Endothelial cell of umbilical vein (primary cell): ENCODE results near the gene PRSS33. TPM values are rescaled to one million over a fixed set of nuclear protein-coding genes. Genes with fewer than 3 reads are reported as not detected.

Source experiments
- BruUV-seq: library from RNA; stranded (reverse); fragments of 400-500 nt; replicated peaks from 2 replicates; lab custom pipeline; 2021; lab: Mats Ljungman, UMichigan
- CTCF ChIA-PET: fragments of 300-600, 350-600 bp; sonication (Branson Sonifier 250); formaldehyde crosslinking; loops from one replicate; lab custom pipeline; 2021; ENCODE audit warnings: antibody characterized with exemption, inconsistent platforms; lab: Charles Lee
- POLR2A ChIA-PET: fragments of 300-600, 350-600 bp; sonication (Branson Sonifier 250); formaldehyde crosslinking; loops from one replicate; lab custom pipeline; 2021; ENCODE audit warnings: antibody characterized with exemption, inconsistent platforms; lab: Charles Lee
- DNase-seq: peaks from one replicate; pipeline ENCODE4 v3.0.0-alpha.2; 2011; ENCODE audit warnings: low read depth, low spot score
- FAIRE-seq: peaks from 2 replicates; lab custom pipeline; 2011; peaks lifted over from hg19 to GRCh38; lab: Jason Lieb, UNC
- H2AFZ ChIP-seq: 2 replicates; pipeline ENCODE4 v1.6.0; 2012; ENCODE audit warnings: low read depth, low read length, control low read depth, inconsistent platforms
- H3K27ac ChIP-seq: 2 replicates; pipeline ENCODE4 v1.5.1; 2011; ENCODE audit warnings: low read depth, mild to moderate bottlenecking, control low read depth, low read length, moderate library complexity; ENCODE audit not compliant: insufficient read depth
- H3K27me3 ChIP-seq, 2 experiments: 2 replicates each; pipeline versions ENCODE4 v1.6.0 to v1.6.1; 2011; ENCODE audit warnings: low read length in 2 of 2, mixed read lengths in 1 of 2; ENCODE audit not compliant: control insufficient read depth in 2 of 2, insufficient read depth in 2 of 2
- H3K36me3 ChIP-seq, 2 experiments: 2 replicates in 1 of 2; 3 replicates in 1 of 2; pipeline ENCODE4 v1.5.1; 2011; ENCODE audit warnings: low read length in 2 of 2, mild to moderate bottlenecking in 1 of 2, moderate library complexity in 1 of 2; ENCODE audit not compliant: control insufficient read depth in 2 of 2, insufficient read depth in 2 of 2; ENCODE audit errors: extremely low read depth in 1 of 2
- H3K4me1 ChIP-seq: 3 replicates; pipeline ENCODE4 v1.5.1; 2011; ENCODE audit warnings: mild to moderate bottlenecking, low read length; ENCODE audit not compliant: control insufficient read depth, insufficient read depth; ENCODE audit errors: extremely low read depth
- H3K4me2 ChIP-seq: 2 replicates; pipeline ENCODE4 v1.6.1; 2011; ENCODE audit warnings: low read length, control low read depth, mixed read lengths; ENCODE audit not compliant: insufficient read depth
- H3K4me3 ChIP-seq, 3 experiments: fragments of 200-600 bp in 1 of 3; sonication (generic), shearing (Covaris generic) in 1 of 3; replicated peaks in 1 of 3; 2 replicates each; pipeline ENCODE4 v1.5.1; 2011 to 2016; ENCODE audit warnings: control low read depth in 3 of 3, low read length in 3 of 3, mild to moderate bottlenecking in 2 of 3, inconsistent platforms in 1 of 3, low read depth in 1 of 3, moderate library complexity in 1 of 3; ENCODE audit not compliant: insufficient read depth in 1 of 3
- H3K79me2 ChIP-seq: 2 replicates; pipeline ENCODE4 v1.6.0; 2012; ENCODE audit warnings: low read length, inconsistent platforms; ENCODE audit not compliant: control insufficient read depth, insufficient read depth
- H3K9ac ChIP-seq: replicated peaks from 2 replicates; pipeline ENCODE3; 2011; ENCODE audit warnings: low read length, control low read depth; ENCODE audit not compliant: insufficient read depth; ENCODE audit errors: extremely low read depth
- H3K9me1 ChIP-seq: replicated peaks from 3 replicates; pipeline ENCODE4 v1.6.0; 2011; ENCODE audit warnings: mild to moderate bottlenecking, low read length; ENCODE audit not compliant: control insufficient read depth, insufficient read depth; ENCODE audit errors: extremely low read depth
- H3K9me3 ChIP-seq: replicated peaks from 2 replicates; pipeline ENCODE4 v1.5.1; 2012; ENCODE audit warnings: low read length, inconsistent platforms; ENCODE audit not compliant: control insufficient read depth, insufficient read depth
- H4K20me1 ChIP-seq: replicated peaks from 2 replicates; pipeline ENCODE3; 2011; ENCODE audit warnings: mild to moderate bottlenecking, low read length; ENCODE audit not compliant: control insufficient read depth, insufficient read depth; ENCODE audit errors: extremely low read depth
- CTCF ChIP-seq, 2 donors: IDR thresholded peaks; 1 replicate in 1 of 2; 2 replicates in 1 of 2; pipeline ENCODE4 v1.5.1; 2011; ENCODE audit warnings: low read length in 2 of 2, mild to moderate bottlenecking in 2 of 2, moderate library complexity in 2 of 2, control low read depth in 1 of 2, inconsistent platforms in 1 of 2, low read depth in 1 of 2; ENCODE audit not compliant: insufficient read depth in 1 of 2; ENCODE audit errors: extremely low read depth in 1 of 2
- EZH2 ChIP-seq: IDR thresholded peaks from 2 replicates; pipeline ENCODE4 v1.6.1; 2012; ENCODE audit warnings: borderline replicate concordance, low read depth, mild to moderate bottlenecking, moderate library complexity, low read length, inconsistent platforms; ENCODE audit not compliant: severe bottlenecking
- FOS ChIP-seq: IDR thresholded peaks from 2 replicates; pipeline ENCODE4 v1.6.1; 2011; ENCODE audit warnings: mild to moderate bottlenecking, low read length, moderate library complexity, borderline replicate concordance; ENCODE audit not compliant: insufficient read depth
- GATA2 ChIP-seq: IDR thresholded peaks from 2 replicates; pipeline ENCODE4 v1.7.0; 2011; ENCODE audit warnings: low read depth, mild to moderate bottlenecking, moderate library complexity, mixed read lengths, low read length; ENCODE audit not compliant: insufficient read length, insufficient read depth
- JUN ChIP-seq: IDR thresholded peaks from 2 replicates; pipeline ENCODE4 v1.6.1; 2011; ENCODE audit warnings: borderline replicate concordance, low read depth; ENCODE audit not compliant: insufficient read length, insufficient read depth
- MAX ChIP-seq: IDR thresholded peaks from 2 replicates; pipeline ENCODE4 v1.6.1; 2011; ENCODE audit not compliant: insufficient read depth, insufficient read length
- MYC ChIP-seq: IDR thresholded peaks from one replicate; pipeline ENCODE4 v1.6.1; 2011; ENCODE audit warnings: mild to moderate bottlenecking, low read depth, low read length
- POLR2A ChIP-seq: IDR thresholded peaks from 2 replicates; pipeline ENCODE4 v1.6.1; 2012; ENCODE audit warnings: low read depth, mild to moderate bottlenecking, control low read depth, low read length
- POLR2AphosphoS5 ChIP-seq: IDR thresholded peaks from 2 replicates; pipeline ENCODE4 v1.6.1; 2012; ENCODE audit warnings: low read depth, mild to moderate bottlenecking, control low read depth, low read length, moderate library complexity; ENCODE audit not compliant: insufficient read depth
- dilution Hi-C: fragments of 300-500 bp; cut with MboI; formaldehyde crosslinking; loops from one replicate; pipeline ENCODE4 v1.15.0; 2019; ENCODE audit warnings: low sequenced_read_pairs; ENCODE audit not compliant: extremely low pct_ligation_motif_present
- intact Hi-C: fragments of 100-400 bp; cut with micrococcal nuclease; formaldehyde crosslinking; loops from one replicate; pipeline ENCODE4 v1.10.0; 2022
- polyA plus RNA-seq, 4 experiments: library from polyadenylated mRNA; depleted of rRNA in 3 of 4; stranded (reverse) in 3 of 4; unstranded in 1 of 4; fragments of >200 nt; gene quantifications; 2 replicates each; pipeline versions ENCODE4 v1.2.1 to v1.2.3, GENCODE V29; 2011 to 2012; ENCODE audit warnings: missing spikeins in 1 of 4
- total RNA-seq: library from RNA; stranded (reverse); gene quantifications from 2 replicates; pipeline ENCODE4 v1.2.3, GENCODE V29; 2021

The PRSS33 gene
- total and polyA plus RNA-seq, 2 donors (not counting 3 experiments of a cell fraction or from before 2014, with no cell fraction given) = not detected

DNA sequence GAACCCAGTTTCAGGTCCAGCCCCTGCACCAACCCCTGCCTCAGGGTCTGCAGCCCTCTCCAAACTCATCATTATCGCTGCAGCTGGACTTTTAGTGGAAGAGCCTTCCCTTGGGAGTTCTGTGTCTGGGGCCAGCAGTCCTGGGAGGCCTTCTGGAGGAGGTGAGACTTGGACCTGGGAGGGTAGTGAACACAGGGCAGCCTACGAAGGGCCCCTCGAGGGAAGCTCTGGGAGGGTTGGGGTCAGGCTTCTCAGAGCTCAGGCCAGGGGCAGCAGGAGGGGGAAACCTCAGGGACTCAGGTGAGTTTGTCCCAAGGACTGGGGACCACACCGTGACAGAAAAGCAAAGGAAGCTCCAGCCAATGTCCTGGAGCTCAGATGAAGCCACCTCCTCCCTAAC, 46.2 kb downstream of the PRSS33 start:
- Histone ChIP-seq H3K36me3 (no peaks in the 10 kb centered on the region), H4K20me1 (no peaks in the 10 kb centered on the region), H3K9ac (no peak overlapping the region), H3K4me1 (no peaks in the 10 kb centered on the region), H2AFZ (no peak overlapping the region), H3K27ac (no peak overlapping the region), H3K4me2 (no peak overlapping the region), H3K27me3 (no peaks in the 10 kb centered on the region), H3K9me3 (no peaks in the 10 kb centered on the region), H3K4me3 (no peak overlapping the region), H3K9me1 (no peaks in the 10 kb centered on the region), H3K79me2 (no peaks in the 10 kb centered on the region)
- POLR2A ChIA-PET = interaction anchor here (0.6 to 1.0 kb wide), 2 partner anchors 58 to 402 kb away, joined by 3 to 8 read pairs; partner anchors contain the start of gene KCTD5
- BruUV-seq = no TSS peak
- TF ChIP-seq MAX (no peak), CTCF (IDR thresholded peaks at IDR 0.05; ENCODE audit: extremely low read depth in 1 of 2, insufficient read depth in 1 of 2, low read depth in 1 of 2, low read length in 2 of 2) (no peak), MYC (no peak), GATA2 (no peak), FOS (no peak), POLR2A (no peak), JUN (no peak), POLR2AphosphoS5 (no peak), EZH2 (no peak)
- CTCF ChIA-PET = interaction anchor here (1.2 kb wide), 1 partner anchor 98 kb away, joined by 6 read pairs; no protein-coding TSS in a partner anchor
- dilution Hi-C loops = no loop called here
- DNase-seq (no peak), FAIRE-seq (no peak)
- intact Hi-C loops = no loop called here
